Right lobe of liver (tissue), 4 donors: Measurements from ENCODE around the gene ABLIM3.

Experiments
- CTCF ChIP-seq, 4 donors: fragments of 200-600 bp in 3 of 4; fragments of 450-650 bp in 1 of 4; IDR thresholded peaks; one replicate each; pipeline versions ENCODE4 v1.5.1 to v1.8.0; 2016 to 2022; ENCODE audit warnings: antibody characterized with exemption in 4 of 4, mild to moderate bottlenecking in 2 of 4
- POLR2A ChIP-seq: fragments of 450-650 bp; IDR thresholded peaks from one replicate; pipeline ENCODE4 v1.6.1; 2017; ENCODE audit warnings: antibody characterized with exemption, mild to moderate bottlenecking
- donor health status: DM: no; HTN: no; CAD: no.
- donor health status: DM: no; HTN: no; CAD: no.
- donor health status: DM: no; HTN: yes; CAD: no.

- TF ChIP-seq CTCF (IDR thresholded peaks at IDR 0.05) (no peak), POLR2A (no peak)
Measured at GRCh38 chr5:149177339-149177843, 36.1 kb downstream of the ABLIM3 start.
